Ishikawa (cell line): ENCODE measurements around the gene CCDC192.

Source experiments
- CEBPB ChIP-seq: IDR thresholded peaks from 2 replicates; pipeline ENCODE4 v1.6.1; 2012
- CREB1 ChIP-seq: IDR thresholded peaks from 2 replicates; pipeline ENCODE4 v1.6.1; 2012; ENCODE audit warnings: low read depth
- EGR1 ChIP-seq: IDR thresholded peaks from 2 replicates; pipeline ENCODE4 v1.6.1; 2012
- EP300 ChIP-seq: IDR thresholded peaks from 2 replicates; pipeline ENCODE4 v1.6.1; 2012; ENCODE audit warnings: borderline replicate concordance
- FOXM1 ChIP-seq: IDR thresholded peaks from 2 replicates; pipeline ENCODE4 v1.6.1; 2012; ENCODE audit warnings: low read depth, borderline replicate concordance
- MAX ChIP-seq: IDR thresholded peaks from 2 replicates; pipeline ENCODE4 v1.6.1; 2012
- NFIC ChIP-seq: IDR thresholded peaks from 2 replicates; pipeline ENCODE4 v1.6.1; 2012
- RAD21 ChIP-seq: IDR thresholded peaks from 2 replicates; pipeline ENCODE4 v1.6.1; 2012; ENCODE audit warnings: low read depth
- REST ChIP-seq: IDR thresholded peaks from 2 replicates; pipeline ENCODE4 v1.6.1; 2012; ENCODE audit warnings: low read depth, mild to moderate bottlenecking
- TAF1 ChIP-seq: IDR thresholded peaks from 2 replicates; pipeline ENCODE4 v1.6.1; 2012; ENCODE audit warnings: low read depth, mild to moderate bottlenecking
- TCF12 ChIP-seq: IDR thresholded peaks from 2 replicates; pipeline ENCODE4 v1.6.1; 2012; ENCODE audit warnings: low read depth
- TEAD4 ChIP-seq: IDR thresholded peaks from 2 replicates; pipeline ENCODE4 v1.6.1; 2012
- USF1 ChIP-seq: IDR thresholded peaks from 2 replicates; pipeline ENCODE4 v1.6.1; 2012
- YY1 ChIP-seq: IDR thresholded peaks from 2 replicates; pipeline ENCODE4 v1.6.1; 2012; ENCODE audit warnings: low read depth
- ZBTB7A ChIP-seq: IDR thresholded peaks from 2 replicates; pipeline ENCODE4 v1.6.1; 2012; ENCODE audit warnings: low read depth

CCDC192 gene

GRCh38 chr5:127699416-127699815, 3.8 kb upstream of the CCDC192 start:
- TF ChIP-seq RAD21, result no peak
- no peak for TF ChIP-seq USF1
- TF ChIP-seq NFIC, result no peak
- TF ChIP-seq REST, result no peak
- no peak for TF ChIP-seq EP300
- no peak for TF ChIP-seq TEAD4
- no peak for TF ChIP-seq MAX
- no peak for TF ChIP-seq CREB1
- no peak for TF ChIP-seq CEBPB
- TF ChIP-seq TCF12, result no peak
- TF ChIP-seq YY1, result no peak
- no peak for TF ChIP-seq ZBTB7A
- TF ChIP-seq EGR1, result no peak
- TF ChIP-seq TAF1, result no peak
- TF ChIP-seq FOXM1, result no peak

DNA sequence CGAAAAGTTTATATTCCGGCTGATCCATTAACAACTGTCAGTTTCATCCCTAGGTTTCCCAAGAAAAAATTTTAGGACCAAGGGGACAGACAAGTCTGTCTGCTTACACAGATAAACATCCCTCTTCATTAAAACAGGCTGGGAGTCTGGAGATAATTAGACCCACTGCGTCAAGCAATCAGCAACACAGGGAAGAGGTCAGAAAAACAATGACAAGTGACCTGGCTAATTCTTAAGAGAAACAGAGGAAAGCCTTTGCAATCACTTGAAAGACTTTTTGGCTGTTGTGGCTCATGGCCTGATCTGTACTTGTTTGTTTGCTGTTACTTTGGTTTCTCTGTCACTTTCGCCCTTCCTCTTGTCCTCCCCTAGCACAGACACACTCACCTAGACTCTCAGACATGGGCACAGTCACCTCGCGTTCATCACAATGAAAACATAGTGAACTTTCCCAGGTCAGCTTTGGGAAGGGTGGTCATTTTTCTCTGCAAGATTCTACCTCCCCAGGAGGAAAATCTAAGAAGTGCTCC, 2.9 kb upstream of the CCDC192 start:
- TF ChIP-seq EP300 (no peak), REST (no peak), TAF1 (no peak), CEBPB (no peak), USF1 (no peak), YY1 (no peak)

GRCh38 chr5:127702434-127702833, 757 bp upstream of the CCDC192 start:
- TF ChIP-seq TCF12, result no peak
- no peak for TF ChIP-seq RAD21
- no peak for TF ChIP-seq CEBPB
- no peak for TF ChIP-seq USF1
- TF ChIP-seq CREB1, result no peak
- no peak for TF ChIP-seq EP300
- TF ChIP-seq MAX, result no peak
- TF ChIP-seq TAF1, result no peak
- TF ChIP-seq NFIC, result no peak
- no peak for TF ChIP-seq FOXM1
- TF ChIP-seq TEAD4, result no peak
- no peak for TF ChIP-seq YY1
- no peak for TF ChIP-seq REST
- no peak for TF ChIP-seq EGR1
- TF ChIP-seq ZBTB7A, result no peak

DNA sequence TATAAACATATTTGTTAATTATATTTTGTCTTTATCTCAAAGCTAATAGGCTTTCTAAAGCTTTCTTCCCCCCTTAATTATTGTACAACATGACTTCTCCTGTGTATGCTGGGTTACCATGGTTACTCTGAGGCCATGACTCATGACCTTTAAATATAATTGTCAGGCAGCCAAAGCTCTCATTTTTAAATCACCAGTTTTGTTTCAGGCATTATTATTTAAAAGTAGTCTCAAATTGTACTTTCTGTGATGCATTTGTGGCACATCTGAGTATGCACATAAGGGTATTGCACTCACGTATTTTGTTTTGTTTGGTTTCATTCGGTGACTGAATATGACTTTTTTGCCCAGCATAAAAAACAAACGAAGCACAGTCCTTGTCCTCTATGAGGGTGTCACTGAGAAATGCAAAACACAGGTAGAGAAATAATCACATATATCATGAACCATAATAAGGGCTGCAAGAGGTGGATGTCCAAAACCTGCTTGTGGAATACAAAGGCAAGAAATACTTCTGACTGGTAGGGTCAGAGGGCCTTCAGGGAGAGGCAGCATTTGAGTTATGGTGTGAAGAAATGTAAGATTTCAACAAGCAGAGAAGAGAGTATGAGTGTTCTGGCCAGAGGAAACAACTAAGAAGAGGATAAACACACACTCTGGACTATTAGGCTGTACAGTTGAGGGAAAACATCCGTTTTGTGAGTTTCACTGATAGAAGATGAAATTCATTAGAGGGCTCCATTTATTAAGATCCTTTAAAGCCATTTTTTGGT, 2.1 kb downstream of the CCDC192 start:
- no peak for TF ChIP-seq TEAD4
- no peak for TF ChIP-seq TAF1
- no peak for TF ChIP-seq USF1
- TF ChIP-seq NFIC, result no peak
- TF ChIP-seq FOXM1, result no peak
